Gastroesophageal sphincter (tissue), 2 donors: Measurements from ENCODE around the gene EPHB6.

ENCODE experiments used
- POLR2A ChIP-seq, 2 donors: fragments of 450-650 bp; IDR thresholded peaks; one replicate each; pipeline ENCODE4 v1.6.1; 2017; ENCODE audit warnings: antibody characterized with exemption in 2 of 2, mild to moderate bottlenecking in 2 of 2, moderate library complexity in 1 of 2
- POLR2AphosphoS5 ChIP-seq: sonication (generic); formaldehyde crosslinking; IDR thresholded peaks from one replicate; pipeline ENCODE4 v1.6.1; 2017; ENCODE audit warnings: antibody characterized with exemption

DNA sequence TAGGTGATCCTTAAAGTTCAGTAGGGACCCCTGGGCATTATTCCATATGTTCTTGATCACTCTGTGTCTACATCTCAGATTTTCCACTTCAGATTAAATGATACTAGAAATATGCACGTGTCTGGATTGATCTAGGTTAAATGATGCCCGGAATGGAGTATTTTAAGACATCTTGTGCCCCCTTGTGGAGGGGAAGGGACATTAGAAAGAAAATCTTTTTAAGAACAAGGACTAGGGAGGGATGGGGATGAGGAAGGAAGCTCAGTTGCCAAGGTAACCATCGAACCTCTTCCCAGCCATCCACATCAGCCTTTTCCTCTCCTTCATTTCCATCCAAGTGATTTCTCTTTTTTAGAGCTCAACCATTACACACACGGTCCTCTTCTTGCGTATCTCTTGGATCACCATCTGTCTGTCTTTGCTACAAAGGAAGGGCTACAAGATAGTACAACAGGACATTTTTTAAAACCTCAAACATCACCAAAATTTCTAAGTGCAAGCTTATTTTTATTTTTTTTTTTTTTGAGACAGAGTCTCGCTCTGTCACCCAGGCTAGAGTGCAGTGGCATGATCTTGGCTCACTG lies 43.6 kb upstream of the EPHB6 start:
- TF ChIP-seq POLR2AphosphoS5, result no peak
- TF ChIP-seq POLR2A (IDR thresholded peaks at IDR 0.05), result no peak
